GM12874 (cell line): ENCODE results near the gene SVBP.

Experiments
- TF ChIP-seq, protein P1 (sequence below): IDR thresholded peaks from 2 replicates; pipeline ENCODE4 v1.5.1; 2011; ENCODE audit warnings: low read depth, mild to moderate bottlenecking, control low read depth, low read length, moderate library complexity; ENCODE audit not compliant: insufficient read depth

SVBP gene

DNA sequence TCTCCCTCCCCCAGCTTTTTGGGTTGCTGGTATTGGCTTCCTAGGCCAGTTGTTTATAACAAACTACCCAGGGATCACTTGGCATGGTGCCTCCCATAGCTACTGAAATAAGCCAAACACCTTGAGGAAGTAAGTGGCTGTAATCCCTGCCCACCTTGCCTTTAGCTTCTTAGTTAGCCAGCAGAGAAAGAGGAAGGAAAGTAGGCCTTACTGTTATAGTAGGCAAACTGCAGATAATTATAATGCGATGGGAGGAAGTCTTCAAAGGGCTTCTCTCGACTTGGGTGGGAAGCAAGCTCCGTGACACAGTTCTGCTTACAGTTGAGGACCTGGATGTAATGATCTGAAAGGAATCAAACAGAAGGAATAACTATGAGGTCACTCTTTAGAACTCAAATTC, 58.6 kb downstream of the SVBP start:
- TF ChIP-seq, protein P1, sequence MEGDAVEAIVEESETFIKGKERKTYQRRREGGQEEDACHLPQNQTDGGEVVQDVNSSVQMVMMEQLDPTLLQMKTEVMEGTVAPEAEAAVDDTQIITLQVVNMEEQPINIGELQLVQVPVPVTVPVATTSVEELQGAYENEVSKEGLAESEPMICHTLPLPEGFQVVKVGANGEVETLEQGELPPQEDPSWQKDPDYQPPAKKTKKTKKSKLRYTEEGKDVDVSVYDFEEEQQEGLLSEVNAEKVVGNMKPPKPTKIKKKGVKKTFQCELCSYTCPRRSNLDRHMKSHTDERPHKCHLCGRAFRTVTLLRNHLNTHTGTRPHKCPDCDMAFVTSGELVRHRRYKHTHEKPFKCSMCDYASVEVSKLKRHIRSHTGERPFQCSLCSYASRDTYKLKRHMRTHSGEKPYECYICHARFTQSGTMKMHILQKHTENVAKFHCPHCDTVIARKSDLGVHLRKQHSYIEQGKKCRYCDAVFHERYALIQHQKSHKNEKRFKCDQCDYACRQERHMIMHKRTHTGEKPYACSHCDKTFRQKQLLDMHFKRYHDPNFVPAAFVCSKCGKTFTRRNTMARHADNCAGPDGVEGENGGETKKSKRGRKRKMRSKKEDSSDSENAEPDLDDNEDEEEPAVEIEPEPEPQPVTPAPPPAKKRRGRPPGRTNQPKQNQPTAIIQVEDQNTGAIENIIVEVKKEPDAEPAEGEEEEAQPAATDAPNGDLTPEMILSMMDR = no peak

DNA sequence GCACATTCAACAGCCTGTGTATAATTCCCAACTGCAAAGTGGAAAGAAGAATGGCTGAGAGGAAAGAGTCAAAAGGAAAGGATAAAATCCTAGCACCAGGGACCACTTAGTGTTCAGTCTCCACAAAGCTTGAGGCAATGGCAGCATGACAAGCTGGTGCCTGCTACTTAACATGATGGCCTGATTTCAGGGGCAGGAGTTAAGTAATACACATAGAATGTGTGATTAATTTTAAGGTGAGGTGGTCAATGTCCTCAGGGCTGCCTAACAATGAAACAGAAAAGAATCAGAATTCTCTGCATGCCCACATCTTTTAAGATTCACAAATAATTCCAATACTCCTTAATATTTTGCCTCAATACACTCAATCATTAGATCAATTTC, 59.3 kb downstream of the SVBP start:
- TF ChIP-seq, protein P1 = no peak
